Stimulated activated CD4-positive, alpha-beta T cell treated with anti-CD3 and anti-CD28 coated beads, Interleukin-4, amount 100 ng/mL, for 48 hours (primary cell): ENCODE measurements around the gene ELMO2.
A peak's percentile ranks its signal among the peaks of the same experiment; 100 is the strongest.

ENCODE experiments used
- DNase-seq, 2 donors: peaks; one replicate each; pipeline ENCODE4 v3.0.0-alpha.2; 2020; ENCODE audit warnings: low read depth in 2 of 2

Gene ELMO2

DNA sequence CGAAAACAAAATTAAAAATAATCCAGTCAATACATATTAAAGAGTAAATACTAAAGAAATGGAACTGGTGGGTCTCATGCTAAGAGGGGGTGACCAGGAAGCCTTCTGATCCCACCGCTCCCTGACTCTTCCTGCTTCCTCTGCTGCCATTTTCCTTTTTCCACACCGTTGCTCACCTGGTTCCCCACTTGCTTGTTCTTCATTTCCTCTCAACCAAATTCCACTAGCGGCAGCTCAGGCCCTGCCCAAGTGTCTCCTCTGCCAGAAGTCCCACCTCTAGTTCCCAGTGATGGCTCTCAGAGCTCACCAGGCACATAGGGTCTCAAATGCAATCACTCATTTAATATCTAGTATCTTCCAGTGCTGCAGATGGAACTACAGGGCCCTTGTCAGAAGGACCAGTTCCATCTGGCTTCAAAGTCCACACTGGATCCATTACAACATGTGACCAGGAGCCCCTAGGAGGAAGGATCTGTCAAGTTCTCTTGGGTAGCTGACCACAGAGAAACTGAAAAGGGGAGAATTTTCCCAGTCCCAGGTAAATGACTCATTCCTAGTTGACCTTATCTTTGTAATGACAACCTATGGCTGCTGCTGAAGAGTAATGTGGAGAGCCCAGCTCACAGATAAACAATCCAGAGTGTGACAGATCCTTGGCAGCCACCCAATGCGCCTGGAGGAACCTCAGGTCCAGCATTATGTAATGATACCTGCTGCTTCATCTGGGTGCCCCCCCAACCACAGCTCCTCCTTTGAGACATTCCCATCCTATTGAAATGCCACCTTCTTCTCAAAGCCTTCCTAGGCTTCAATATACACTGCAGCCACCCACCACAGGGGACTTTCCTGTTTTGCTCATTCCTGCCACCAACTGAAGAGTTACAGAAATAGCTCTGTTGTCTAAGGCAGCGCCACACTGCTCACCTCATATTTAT, 38.2 kb downstream of the ELMO2 start:
- no peak for DNase-seq

DNA sequence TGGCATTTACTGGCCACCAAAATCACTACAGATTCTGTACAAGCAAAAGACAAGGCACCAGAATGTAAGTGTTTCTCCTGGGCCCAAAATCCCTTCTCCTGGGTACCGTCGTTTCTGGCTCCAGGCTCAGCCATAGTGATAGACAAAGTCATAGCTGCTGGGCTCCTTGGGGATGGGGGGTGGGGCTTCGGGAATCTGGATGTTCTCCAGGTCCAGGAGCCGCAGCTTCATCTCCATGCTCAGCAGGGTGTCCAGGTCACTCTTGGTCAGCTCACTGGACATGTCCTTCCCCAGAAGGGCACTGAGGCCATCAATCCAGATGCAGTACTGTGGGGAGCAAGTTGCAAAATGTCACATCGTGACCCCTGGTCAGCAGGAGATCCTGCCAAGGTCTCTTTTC, 39.2 kb downstream of the ELMO2 start:
- no peak for DNase-seq

DNA sequence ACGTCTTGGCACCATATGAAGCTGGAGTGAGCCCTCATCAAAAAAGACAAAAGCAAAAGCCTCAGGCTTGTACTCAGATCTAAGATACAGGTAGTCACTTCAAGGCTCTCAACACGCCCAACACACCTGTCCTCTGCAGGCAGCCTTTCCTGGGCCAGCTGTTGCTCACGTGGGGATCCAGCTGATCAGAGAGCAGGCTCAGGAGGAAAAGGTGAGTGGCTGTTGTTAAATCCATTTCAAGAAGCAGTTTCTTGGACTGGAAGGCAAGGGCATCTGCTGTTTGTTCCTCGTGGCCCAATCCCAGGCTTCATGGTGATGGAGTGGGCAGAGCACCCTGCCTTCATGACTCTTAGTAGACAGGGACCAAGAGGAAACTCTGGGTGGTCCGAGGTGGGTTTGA, 39.6 kb downstream of the ELMO2 start:
- DNase-seq: no peak

DNA sequence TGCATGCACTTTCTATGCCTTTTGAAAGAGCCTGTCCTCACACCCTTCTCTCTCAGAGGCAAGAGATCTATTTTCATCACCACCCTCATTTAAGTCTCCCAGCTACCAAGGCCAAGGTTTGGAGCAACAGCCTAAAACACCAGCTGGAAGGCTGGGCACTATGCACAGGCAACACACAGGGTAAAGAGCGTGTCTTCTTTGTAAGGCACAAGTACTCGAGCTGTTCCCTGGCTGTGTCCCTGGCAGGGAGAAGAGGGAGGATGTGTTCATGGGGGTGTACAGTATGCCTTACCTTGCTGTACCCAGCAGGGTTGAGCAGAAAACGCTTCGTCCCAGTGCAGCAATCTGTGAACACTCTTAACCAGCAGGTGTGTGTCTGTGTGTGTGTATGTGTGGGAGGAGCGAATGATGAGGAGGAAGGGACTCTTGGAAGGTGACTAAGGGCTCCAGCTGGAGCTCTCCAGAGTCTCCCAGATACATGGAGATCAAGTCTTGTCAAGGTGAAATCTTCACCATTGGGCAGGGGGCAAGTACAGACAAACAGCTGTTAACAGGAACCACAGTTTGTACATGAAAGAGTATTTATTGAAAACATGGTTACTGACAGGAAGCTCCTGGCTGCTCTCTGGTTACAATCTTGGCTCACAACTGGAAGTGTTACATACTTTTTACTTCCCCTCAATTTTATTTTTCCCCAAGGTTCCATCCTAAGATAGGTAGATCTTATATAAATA, 40.8 kb downstream of the ELMO2 start:
- no peak for DNase-seq

DNA sequence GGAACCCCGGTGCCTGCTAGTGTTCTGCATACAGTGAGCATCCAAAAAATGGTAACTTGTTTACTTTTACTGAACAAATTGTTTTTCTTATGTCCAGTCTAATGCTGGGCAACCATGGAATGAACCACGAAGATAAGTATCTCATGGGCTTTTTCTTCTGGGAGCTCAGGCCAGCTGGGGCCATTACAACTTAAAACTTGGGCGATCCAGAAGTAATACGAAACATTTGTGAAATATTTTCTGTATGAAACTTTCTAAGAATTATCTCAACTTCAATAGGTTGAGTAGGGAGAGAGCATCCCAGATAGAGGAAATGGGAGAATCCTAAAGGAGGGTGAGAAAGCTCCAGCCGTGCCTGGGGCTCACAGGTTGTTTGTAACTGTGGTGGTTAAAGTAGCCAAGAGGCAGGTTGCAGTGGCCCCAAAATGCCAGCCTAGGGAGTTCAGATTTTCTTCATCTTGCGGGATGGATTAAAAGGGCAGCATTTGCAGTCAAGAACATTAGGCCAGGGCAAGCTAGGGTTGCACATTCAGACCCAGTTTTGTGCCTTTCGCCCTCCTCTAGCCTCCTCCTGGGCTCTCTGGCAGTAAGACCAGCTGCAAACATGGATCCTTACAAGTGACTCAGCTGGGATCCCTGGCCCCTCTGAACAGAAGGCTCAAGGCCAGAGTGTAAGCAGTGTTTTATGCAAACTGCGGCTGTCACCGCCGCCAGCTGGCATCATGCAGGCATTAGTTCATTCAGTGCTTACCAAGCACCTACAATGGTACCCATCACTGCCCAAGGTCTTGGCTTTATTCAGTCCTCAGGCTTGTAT, 41.5 kb downstream of the ELMO2 start:
- no peak for DNase-seq

DNA sequence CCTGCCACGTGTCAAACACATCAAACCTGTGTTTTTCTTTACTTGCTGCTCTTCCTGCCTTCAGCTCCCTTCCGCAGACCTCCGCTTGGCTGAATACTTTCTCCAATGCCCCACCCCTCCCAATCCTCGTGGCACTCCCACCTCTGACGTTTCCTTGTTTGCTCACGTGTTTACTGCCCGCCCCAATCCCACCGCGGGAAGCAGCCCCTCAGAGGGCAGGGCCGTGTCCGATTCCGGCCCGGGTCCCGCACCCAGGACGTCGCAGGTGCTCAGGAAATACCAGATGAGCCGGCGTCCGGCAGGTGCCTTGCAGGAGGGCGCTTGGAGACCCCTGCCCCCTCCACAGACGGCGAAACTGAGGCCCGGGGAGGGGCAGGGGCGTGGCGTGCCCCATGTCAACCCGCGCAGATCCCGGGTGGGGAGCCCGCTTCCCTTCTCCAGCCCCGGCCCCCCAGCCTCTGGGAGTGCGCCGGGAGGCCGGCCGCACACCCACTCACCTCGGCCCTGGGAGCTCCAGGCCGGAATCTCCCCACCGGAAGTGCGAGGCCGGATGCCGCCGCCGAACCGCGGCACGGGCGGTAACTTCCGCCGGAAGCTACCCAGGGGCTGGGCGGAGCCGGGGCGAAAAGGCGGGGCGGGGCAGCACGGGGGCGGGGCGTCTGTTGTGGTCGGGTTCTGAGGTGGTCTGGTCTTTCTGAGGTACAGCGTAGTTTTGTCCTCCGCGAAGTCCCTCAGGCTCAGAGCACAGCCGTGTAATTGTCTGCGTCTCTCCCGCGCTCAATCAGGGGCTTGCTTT, 42.3 kb downstream of the ELMO2 start:
- peak; percentile 83 for DNase-seq

DNA sequence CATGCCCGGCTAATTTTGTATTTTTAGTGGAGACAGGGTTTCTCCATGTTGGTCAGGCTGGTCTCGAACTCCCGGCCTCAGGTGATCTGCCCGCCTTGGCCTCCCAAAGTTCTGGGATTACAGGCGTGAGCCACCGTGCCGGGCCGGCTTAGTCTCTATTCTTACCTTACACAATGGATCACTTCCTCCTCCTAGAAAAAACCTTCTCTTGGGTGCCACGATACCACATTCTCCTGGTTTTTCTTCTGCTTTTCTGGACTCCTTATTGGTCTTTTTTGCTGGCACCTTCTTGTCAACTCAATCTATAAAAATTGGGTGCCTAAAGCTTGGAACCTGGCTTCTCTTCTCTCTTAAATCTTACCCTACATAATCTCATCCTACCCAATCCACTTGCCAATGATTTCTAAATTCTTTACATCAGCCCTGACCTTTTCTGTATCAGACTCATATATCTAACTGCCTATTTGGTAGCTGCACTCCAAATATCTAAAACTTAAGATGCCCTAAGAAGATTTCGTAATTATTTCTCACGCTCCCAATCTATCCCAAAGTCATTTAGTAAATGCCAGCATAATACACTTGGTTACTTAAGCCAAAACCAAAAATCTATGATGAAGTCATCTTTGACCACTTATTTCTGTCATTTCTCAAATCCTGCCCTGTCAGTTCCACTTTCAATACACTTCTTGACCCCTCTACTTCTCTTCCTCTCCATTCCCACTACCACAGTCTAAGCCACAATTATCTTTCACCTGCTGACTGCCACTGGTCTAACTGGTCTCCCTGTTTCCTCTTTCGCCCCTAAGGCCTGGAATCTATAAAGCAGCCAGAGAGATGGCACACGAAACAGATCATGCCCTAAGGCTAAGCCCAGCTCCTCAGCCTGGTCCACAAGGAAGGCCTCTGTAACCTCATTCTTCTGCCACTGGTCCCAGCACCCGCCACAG, 43.2 kb downstream of the ELMO2 start:
- DNase-seq: no peak

DNA sequence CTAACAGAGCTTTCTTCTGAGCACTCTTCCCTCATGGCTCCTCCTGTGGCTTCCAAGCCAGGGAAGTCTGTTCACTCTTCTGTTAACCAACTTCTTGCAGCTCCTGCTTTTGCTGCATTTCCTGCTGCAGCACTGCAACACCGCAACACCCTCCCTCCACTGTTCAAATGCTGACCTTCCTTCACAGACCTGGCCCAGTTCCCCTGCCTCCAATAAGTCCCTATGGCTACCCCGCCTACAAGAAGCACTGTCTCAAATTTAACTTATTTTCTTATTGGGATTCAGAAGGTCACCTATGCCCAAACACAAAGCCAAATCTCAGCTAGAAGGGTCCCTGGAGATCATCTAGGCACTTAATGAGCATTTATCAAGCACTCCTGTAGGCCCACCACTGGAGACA, 44.6 kb downstream of the ELMO2 start:
- no peak for DNase-seq

DNA sequence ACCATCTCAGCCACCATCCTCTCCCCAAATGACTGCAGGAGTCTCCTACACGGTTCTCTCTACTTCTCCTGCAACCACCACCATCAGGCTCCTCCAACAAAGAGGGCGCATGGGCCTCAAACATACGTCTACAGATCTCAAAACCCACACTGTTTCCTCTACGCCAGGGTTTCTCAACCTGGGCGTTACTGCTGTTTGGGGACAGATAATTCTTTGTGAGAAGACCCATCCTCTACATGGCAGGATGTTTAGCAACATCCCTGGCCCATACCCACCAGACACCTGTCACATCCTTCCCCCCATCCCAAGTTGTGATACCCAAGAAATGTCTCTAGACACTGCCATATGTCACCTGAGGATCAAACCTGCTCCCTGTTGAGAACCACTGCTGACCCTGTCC, 45.0 kb downstream of the ELMO2 start:
- no peak for DNase-seq

DNA sequence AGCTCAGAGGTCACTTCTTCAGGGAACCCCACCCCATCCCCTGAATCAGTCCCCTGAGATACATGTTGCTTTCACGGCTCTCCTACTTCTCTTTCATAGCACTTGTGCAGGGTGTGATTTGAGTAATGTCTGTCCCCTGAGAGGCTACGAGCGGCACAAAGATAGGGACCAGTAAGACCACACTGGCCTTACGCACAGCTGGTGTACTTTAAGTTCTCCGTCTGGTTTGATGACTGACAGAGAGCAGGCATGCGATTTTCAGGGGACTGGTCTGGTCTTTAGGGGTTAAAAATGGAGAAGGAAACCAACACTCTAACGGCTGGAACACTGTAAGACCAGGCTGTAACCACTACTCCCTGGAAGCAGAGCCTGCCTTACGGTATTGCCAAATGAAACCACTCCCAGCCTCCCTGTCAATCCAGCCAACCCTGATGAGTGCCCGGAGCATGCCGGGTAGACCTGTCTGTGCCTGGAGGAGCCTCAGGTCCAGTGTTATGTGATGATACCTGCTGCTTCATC, 47.1 kb downstream of the ELMO2 start:
- DNase-seq: no peak

DNA sequence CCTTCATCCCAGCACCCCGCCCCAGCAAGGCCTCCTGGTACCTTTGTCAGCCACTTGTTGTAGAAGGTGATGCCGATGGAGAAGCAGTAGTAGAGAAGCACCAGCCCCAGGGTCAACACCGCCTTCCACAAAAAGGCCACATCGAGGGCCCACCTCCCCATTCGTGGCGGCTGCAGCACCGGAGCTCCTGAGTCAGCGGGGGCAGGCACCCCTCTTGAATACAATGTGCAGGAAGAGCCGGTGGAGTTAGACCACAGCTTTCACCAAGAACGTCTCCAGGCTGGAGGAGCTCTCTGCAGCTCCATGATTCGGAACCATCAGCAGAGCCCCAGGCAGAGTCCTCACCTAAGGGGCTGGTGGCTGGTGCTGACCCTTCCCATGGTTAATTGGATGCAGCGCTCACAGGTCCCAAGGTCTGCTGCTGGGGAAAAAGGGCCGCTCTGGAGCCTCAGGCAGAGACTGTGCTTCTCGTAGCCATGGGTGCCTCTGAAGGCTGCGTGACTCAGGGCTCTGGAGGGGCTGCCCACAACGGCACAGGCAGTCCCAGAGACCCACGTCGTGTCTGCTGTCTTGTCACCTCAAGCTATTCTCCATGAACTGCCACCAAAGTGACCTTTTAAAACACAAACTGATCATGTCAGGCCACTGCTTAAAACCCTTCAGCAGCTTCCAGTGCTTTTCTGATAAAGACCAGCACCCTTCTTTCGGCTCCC, 47.9 kb downstream of the ELMO2 start:
- DNase-seq: no peak

DNA sequence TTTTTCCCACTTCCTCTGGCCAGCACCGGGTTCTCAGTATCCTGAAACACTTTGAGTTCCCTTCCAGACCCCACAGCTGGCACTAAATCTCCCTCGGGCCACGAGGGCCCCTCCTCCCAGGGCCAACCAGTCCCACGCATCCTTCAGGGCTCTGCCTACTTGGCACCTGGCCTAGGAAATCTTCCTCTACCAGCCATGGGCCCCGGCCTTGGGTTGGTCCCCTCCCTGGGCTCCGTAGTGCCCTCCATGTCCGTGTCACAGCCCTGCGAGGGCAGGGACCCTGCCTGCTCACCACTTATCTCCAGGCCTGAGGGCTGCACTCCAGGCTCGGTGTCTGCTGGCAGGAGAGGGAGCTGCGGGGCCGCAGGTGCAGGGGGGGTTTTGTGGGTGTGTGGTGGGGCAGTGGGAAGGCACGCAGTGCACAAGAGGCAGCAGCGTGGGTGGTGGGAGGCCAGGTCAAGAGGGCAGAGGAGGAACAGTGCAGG, 49.3 kb downstream of the ELMO2 start:
- DNase-seq: no peak

DNA sequence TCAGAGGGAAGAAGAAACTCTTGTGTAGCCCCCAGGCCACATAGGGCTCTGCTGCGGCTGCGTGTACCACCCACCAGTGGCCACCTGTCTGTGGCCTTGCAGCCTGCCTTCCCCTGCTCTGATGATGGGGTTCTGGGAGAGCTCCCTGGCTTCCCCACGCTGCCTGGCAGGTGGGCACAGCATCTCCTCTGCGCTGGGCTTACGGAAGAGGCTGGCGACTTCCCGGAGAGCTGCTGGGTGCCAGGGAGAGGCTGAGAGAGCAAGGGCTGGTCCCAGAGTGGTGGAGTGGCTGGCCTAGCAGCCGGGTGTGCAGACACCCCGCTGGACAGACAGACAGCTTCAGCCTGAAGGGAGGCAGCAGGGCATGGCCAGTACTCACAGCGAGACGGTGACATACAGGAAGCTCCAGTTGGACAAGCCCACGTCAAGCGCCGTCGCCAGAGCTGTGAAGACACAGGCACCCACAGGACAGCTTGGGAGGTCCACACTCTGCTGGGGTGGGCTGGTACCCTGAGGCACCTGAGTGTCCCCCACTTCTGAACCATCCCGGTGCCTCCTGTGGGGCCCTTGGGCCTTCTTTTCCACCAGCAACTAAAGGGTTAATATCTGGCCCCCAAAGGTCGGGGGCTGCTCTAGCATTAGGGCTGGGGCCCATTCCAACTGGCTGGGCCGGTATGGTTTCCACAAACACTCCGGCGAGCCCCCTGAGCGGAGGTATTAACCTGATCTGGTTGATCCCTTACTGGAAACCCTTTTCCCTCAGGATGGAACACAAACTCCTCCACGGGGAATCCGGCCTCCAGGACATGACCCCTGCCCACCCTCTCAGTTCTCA, 50.0 kb downstream of the ELMO2 start:
- no peak for DNase-seq

DNA sequence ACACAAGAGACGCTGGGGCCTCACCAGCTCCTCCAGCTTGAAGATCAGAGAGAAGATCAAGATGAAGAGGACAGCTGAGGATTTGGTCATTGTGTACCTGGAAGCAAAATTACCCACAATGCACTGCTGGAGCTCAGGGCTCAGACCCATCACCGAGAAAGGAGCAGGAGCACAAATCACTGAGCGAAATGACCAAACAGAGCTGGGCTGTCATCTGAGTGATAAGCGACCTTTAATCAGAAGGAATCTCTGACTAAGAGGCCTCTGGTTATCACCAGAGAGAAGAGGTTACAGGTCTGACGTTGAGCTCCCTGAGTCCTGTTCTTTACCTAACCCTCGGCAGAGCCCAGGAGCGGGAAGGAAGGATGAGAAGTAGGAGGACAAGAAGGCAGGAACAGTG, 50.6 kb downstream of the ELMO2 start:
- DNase-seq: no peak

DNA sequence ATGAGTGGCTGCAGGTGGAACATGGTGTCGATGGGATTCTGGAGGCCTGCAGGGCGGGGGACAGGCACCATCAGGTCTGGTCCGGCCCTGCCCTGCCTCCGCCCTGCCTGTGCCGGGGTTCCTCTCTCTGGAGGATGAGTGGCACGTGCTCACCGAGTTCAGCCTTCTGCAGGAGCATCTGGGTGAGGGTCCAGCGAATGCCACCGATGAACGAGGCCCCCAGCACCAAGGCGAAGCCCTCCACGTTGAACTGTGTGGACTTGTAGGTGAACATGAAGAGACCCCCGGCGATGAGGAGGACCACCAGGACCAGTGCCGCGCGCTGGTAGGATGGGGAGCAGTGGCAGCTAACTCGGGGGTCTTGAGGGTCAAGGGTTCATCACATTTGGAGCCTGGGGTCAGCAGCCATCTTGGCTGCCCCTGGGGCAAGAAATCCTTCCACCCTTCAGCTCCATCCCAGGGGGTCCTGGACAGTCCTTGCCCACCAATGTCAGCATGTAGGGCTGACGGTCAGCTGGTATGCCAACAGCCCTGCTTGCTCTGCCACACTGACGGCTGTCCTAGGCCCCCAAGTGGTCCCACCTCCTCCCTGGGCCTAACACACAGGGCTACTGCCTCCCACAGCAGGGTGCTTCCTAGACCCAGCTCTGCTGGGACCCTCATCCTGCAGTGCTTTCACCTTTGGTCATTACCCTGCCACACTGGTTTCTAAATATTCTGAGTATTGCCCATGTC, 51.3 kb downstream of the ELMO2 start:
- no peak for DNase-seq

DNA sequence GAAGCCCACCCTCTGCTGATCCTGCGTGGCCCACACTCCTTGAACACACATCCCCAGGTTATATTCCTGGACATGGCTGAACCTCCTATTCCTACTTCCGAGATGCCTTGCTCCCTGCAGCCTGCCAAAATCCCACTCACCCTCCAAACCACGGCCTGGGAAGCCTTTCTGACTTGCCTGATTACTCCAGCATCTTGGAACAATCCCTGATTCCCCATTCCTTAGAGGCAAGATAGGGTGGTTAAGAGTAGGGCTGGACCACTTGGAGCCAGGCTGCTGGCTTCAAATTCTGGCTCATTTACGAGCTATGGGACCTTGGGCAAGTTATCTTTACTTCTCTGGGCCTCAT, 52.2 kb downstream of the ELMO2 start:
- DNase-seq: no peak

DNA sequence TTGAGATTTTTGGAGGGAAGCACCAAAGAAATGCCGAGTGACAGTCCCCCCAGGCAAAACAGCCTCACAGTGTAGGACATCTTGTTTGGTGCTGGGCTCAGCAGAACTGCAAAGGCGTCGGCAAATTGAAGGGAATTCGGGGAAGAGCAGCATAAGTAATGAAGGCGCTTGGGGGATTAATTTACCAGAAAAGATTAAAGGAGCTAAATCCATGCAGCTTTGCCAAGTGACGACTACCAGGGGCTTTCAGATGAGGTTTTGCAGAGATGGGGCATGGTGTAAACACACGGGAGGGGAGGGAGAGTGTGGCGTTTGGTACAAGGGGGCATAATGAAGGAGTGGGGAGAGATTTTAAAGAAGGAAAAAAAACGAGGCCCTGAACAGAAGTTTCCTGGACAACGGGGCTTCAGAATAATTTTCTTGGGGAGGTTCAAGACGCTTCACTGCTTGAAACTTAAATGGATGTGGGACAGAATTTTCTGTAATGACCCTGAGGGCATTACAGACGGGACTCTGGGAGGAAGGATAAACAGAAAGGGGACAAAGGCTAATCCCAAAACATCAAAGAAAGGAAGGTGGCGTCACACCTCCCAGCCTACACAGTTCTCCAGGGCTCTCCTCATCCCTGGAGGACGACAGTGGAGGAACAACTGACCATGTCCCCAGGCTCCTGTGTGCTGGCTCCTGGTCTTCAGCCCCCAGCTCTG, 52.8 kb downstream of the ELMO2 start:
- DNase-seq: no peak
